Activated gamma-delta T cell (primary cell): Measurements from ENCODE around the gene PMEPA1.

Experiments used
- DNase-seq: peaks from one replicate; lab custom pipeline; 2025; lab: John Stamatoyannopoulos, UW

Gene PMEPA1

GRCh38 chr20:57609086-57609841 is 100.6 kb downstream of the PMEPA1 start:
- no peak for DNase-seq

GRCh38 chr20:57608516-57608915 is 101.3 kb downstream of the PMEPA1 start:
- no peak for DNase-seq

- DNase-seq = no peak
Observed at GRCh38 chr20:57605878-57606277, 103.9 kb downstream of the PMEPA1 start.

- DNase-seq = no peak
Observed at GRCh38 chr20:57605045-57605444, 104.8 kb downstream of the PMEPA1 start.

- no peak for DNase-seq
Observed at GRCh38 chr20:57603120-57603519, 106.7 kb downstream of the PMEPA1 start.

GRCh38 chr20:57601737-57602136 is 108.1 kb downstream of the PMEPA1 start:
- DNase-seq = no peak

GRCh38 chr20:57601211-57601570 is 108.6 kb downstream of the PMEPA1 start:
- DNase-seq = no peak

GRCh38 chr20:57600320-57601210 is 109.2 kb downstream of the PMEPA1 start:
- no peak for DNase-seq

- DNase-seq = no peak
Observed at GRCh38 chr20:57598491-57598890, 111.3 kb downstream of the PMEPA1 start.
